Skin of body (tissue), 2 donors: Measurements from ENCODE around the gene PDE6C. TPM values are rescaled to one million over a fixed set of nuclear protein-coding genes. Genes with fewer than 3 reads are reported as not detected.

Experiments used
- DNase-seq: peaks from one replicate; lab custom pipeline; 2025; lab: John Stamatoyannopoulos, UW
- total RNA-seq: library from RNA; depleted of rRNA; stranded (reverse); fragments of >200 nt; gene quantifications from one replicate; pipeline ENCODE4 v1.2.3, GENCODE V29; 2014

Gene PDE6C
- total RNA-seq = not detected

- no peak for DNase-seq
Observed at GRCh38 chr10:93612311-93612710, at the start of gene PDE6C. Gene PDE6C, plus strand, starts transcription at chr10:93612537. Its CDS starts 189 bp downstream, at chr10:93612726.

GRCh38 chr10:93565446-93565845, 46.9 kb upstream of the PDE6C start:
- no peak for DNase-seq

GRCh38 chr10:93566435-93567276, 45.7 kb upstream of the PDE6C start, which contains the start of gene FFAR4:
Gene FFAR4, plus strand, starts transcription at chr10:93566665. Its CDS starts 56 bp downstream, at chr10:93566721.
- DNase-seq = no peak

DNA sequence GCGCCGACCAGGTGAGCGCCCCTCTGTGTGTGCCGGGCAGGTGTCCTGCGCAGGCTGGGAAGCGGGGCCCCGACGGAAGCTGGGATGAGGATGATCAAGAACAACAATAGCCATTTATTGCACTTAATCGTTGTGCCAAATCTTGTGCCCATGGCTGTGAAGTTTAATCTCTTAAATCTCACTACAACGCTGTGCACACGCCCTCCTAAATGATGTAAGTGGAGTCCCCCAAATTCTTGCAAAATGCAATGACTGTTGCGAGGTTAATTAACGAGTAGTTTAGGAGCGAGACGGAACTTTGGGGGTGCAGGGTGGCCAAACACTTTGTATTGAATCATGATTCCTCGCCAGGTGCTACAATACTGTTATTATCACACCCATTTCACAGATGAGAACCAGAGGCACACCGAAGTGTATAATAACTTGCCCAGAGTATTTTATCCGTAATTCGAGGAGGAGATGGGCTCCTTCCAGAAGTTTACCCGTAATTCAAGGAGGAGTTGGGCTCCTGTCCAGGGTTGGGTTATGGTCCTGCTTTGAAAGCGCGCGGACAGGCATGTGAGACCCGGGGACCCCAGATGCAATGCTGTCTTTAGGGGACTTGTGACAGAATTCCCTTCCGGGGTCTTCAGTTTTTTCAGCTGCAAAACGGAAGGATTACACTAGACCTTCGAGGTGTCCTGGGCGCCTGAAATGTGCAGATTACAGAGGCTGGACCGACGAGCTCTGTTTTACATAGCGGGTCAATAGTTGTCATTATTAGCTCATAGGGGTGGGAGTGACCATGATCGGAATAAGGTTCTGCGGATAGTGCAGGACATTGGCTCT, 44.8 kb upstream of the PDE6C start:
- no peak for DNase-seq

DNA sequence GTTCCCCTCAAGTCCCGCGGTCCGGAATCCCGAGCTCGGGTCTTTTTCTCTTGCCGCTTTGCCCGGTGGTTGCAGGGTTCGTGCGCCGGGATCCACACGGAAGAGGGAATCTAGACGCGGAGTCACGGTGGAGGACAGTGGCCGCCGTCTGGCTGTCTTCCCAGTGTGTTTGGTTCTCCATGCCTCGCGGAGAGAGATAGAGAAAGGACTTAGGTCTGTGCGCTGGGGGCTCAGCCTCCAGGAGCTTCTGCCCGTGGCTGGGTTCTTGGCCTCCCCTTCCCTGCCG, 44.3 kb upstream of the PDE6C start:
- no peak for DNase-seq

GRCh38 chr10:93570383-93570782, 42.0 kb upstream of the PDE6C start:
- no peak for DNase-seq

GRCh38 chr10:93572606-93573005, 39.7 kb upstream of the PDE6C start:
- no peak for DNase-seq

- no peak for DNase-seq
Observed at GRCh38 chr10:93573051-93573909, 39.1 kb upstream of the PDE6C start.

DNA sequence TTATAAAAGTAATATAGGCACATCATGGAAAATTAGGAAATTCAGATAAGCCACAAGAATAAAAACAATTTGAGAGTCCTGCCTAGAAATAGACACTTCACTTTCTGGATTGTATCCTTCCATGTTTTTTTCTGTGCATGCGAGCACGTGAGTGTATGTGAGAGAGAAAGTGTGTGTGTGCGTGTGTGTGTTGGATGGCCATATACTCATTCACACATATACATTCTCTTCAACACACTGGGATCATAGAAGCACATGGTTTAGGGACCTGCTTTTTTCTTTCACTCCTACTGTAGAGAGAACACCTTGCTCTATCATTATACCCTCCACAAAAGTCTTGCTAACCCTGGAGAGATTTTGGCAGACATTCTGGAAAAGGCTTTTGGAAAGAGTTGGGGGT, 38.4 kb upstream of the PDE6C start:
- DNase-seq = no peak

DNA sequence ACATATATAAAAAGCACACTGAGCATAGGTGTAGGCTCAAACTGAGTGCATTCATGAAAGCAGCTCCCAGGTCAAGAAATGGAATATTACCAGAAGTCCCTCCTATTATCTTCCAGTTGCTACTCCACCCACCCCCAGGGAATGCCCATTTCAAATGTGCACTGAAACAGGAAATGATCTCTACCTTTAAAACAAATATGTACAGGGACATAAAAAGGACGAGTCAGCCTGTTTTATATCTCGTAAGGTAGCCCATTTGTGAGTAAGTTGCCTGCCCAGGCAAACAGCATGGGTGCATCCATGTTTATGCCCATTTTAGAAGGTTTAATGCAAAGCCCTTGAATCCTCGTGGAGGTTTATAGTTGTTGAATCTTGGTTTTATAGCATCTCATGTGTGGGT, 35.4 kb upstream of the PDE6C start:
- DNase-seq = no peak

- DNase-seq = no peak
Observed at GRCh38 chr10:93577565-93577964, 34.8 kb upstream of the PDE6C start.

- no peak for DNase-seq
Observed at GRCh38 chr10:93579089-93579488, 33.2 kb upstream of the PDE6C start.

GRCh38 chr10:93579985-93580711, 32.2 kb upstream of the PDE6C start:
- no peak for DNase-seq

- DNase-seq = no peak
Observed at GRCh38 chr10:93580828-93581227, 31.5 kb upstream of the PDE6C start.

- DNase-seq = no peak
Observed at GRCh38 chr10:93584445-93584844, 27.9 kb upstream of the PDE6C start.

GRCh38 chr10:93589648-93590562, 22.4 kb upstream of the PDE6C start:
- DNase-seq = no peak

DNA sequence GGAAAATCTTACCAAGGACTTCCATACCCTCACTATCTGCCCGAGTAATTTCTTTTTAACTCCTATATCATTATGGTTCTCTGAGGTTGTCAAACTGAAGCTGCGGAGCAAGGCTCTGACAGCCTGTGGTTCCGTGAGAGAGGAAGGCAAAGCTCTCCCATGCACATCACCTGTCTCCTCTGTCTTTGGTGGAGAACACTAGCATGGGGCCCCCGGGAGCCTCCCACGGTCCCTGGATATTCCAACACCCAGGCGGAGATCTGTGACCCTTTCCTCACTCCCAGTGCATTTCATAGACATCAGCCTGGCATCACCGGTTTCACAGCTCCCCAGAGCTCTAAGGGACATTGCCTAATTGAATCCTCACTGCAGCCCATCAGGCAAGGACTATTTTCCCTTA, 21.7 kb upstream of the PDE6C start:
- DNase-seq = no peak

GRCh38 chr10:93591065-93591808, 21.1 kb upstream of the PDE6C start:
- no peak for DNase-seq

DNA sequence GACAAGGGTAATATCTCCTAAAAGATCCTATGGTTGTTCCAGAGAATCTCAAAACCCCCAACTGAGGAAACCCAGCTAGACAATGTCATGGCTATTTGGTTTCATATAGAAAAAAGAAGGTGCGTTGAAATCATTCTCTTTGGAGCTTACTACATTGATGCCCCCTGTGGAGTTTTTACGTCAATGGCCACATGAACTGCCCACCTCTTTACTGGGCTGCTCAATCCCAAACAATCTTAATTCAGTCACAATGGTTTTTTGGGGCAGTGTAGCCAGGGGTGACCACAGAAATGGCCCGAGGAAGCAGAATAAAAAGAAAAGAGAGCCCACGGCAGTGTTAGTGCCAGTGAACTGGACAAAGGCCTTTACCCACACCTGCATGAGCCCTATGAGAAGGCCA, 19.1 kb upstream of the PDE6C start:
- no peak for DNase-seq
